Epithelial cell of esophagus (primary cell): ENCODE data around the gene CIC.

Source experiments
- DNase-seq: peaks from one replicate; pipeline ENCODE4 v3.0.0; 2010; ENCODE audit warnings: low read depth
- H3K4me3 ChIP-seq: 2 replicates; pipeline ENCODE4 v1.5.1; 2011; ENCODE audit warnings: mild to moderate bottlenecking, low read length, control low read depth
- CTCF ChIP-seq: IDR thresholded peaks from 2 replicates; pipeline ENCODE4 v1.5.1; 2011; ENCODE audit warnings: low read depth, mild to moderate bottlenecking, low read length, control low read depth, inconsistent platforms; ENCODE audit not compliant: insufficient read depth; ENCODE audit errors: missing control alignments

The CIC gene

DNA sequence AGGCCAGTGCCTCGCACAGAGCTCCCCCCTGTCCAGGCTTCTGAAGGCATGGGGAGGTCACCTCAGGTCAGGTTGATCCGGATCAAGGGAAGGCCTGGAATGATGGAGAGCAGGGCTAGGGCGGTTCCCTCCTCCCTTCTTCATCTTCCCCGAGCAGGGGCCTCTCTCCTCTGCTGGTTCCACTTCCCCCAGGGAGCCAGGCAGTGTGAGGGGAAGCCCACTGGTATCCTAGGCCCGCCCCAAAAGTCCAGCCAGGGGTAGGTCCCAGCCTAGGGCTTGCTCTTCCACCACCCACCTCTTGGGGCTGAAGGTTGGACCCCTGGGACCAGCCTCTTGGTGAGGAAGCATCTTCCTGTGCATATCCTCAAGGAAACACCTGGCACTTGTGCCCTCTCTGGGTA is 16.5 kb downstream of the CIC start:
- H3K4me3 ChIP-seq, result peak overlapping the region; percentile 54
- TF ChIP-seq CTCF, result no peak
- DNase-seq, result no peak

DNA sequence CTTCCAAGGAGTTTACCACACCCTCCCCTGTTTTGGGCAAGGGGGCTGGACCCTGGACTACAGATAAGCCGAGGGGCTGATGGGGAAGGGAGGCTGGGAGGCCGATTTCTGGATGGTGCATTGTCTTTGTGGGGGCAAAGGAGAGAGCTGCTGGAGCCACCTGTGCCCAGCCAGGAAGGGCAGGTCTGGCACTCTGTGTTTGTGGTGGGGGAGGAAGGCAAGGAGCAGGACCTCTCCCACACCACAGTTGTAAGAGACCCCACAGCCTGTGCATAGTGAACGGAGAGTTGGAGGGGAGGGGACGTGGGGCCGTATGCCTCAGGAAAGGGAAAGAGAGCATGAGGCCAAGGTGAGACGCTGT is 16.9 kb downstream of the CIC start:
- no peak for DNase-seq
- no peak overlapping the region for H3K4me3 ChIP-seq
- TF ChIP-seq CTCF, result no peak

DNA sequence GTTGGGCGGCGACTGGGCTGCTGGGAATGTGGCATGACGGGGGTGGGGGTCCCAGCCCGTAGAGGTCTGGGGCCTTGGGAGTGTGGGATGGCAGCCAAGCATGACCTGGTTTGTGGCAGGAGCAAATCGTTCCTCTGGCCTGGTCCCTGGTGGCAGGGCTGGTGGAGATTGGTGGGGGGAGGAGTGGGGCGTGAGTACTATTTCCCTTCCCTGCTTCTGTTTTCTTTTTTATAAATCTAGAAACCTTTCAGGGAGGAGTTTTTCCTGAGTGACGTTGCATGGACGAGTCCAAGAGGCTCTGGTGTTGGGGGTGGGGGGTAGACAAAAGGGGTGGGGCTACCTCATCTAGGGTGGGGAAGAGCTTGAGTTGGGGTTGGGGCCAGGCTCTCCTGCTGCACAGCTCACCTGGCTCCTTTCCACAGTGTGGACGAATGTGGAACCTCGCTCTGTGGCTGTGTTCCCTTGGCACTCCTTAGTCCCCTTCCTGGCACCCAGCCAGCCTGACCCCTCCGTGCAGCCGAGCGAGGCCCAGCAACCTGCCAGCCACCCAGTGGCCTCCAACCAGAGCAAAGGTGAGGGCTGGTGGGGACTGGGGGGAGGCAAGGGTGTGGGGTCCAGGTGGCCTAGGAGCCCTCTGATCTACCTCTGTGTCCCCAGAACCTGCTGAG is 17.4 kb downstream of the CIC start:
- H3K4me3 ChIP-seq, result no peak overlapping the region
- TF ChIP-seq CTCF, result no peak
- DNase-seq, result no peak

DNA sequence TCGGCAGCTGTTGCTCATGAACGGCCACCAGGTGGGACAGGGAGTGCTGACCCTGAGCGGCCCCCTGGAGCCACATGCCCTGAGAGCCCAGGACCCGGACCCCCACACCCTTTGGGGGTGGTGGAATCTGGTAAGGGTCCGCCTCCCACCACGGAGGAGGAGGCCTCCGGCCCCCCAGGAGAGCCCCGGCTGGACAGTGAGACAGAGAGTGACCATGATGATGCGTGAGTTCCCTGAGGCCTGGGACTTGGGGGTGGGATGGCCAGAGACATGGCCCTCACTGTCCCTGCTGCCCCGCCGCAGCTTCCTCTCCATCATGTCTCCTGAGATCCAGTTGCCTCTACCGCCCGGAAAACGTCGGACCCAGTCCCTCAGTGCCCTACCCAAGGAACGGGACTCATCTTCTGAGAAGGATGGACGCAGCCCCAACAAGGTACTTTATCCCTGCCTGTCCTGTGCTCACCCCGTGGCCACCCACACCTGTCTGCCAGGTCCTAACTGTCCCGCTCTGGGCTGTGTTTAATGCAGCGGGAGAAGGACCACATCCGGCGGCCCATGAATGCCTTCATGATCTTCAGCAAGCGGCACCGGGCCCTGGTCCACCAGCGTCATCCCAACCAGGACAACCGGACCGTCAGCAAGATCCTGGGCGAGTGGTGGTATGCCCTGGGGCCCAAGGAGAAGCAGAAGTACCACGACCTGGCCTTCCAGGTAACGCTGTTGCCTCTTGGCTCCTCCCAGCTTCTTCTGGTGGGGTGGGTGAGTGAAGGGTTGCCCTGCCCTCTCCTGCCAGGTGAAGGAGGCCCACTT is 18.2 kb downstream of the CIC start:
- no peak for TF ChIP-seq CTCF
- no peak overlapping the region for H3K4me3 ChIP-seq
- DNase-seq, result no peak

GRCh38 chr19:42287827-42288107 is 18.7 kb downstream of the CIC start:
- TF ChIP-seq CTCF, result no peak
- H3K4me3 ChIP-seq, result no peak overlapping the region
- DNase-seq, result no peak

DNA sequence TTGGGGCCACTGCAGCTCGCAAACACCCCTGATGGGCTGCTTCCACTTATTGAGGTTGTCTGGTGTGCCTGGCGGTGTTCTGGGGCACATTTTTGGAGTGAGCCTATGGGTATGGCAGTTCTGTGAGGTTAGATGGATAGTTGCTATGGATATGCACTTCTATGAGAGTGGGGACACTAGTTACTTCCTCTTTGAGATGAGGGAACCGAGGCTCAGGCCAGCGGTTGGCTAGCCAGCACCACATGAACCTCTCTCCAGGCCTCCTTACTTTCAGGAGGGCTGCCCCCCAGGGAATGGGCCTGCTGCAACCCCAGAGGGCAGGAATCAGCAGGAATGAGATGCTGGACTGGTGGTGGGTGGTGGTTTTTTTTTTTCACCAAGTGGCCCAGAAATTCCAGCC is 19.3 kb downstream of the CIC start:
- no peak for TF ChIP-seq CTCF
- DNase-seq, result no peak
- no peak overlapping the region for H3K4me3 ChIP-seq
